OCI-M1 (cell line): ENCODE data around the gene CFAP77.

Experiments
- DNase-seq: peaks from one replicate; lab custom pipeline; 2025; lab: John Stamatoyannopoulos, UW

Gene CFAP77

GRCh38 chr9:132597073-132597775, 187.2 kb downstream of the CFAP77 start:
- DNase-seq = no peak

GRCh38 chr9:132600326-132600984, 190.4 kb downstream of the CFAP77 start:
- DNase-seq = no peak

GRCh38 chr9:132602207-132602606, 192.2 kb downstream of the CFAP77 start:
- no peak for DNase-seq

GRCh38 chr9:132605387-132605786, 195.4 kb downstream of the CFAP77 start:
- no peak for DNase-seq

GRCh38 chr9:132606066-132606465, 196.1 kb downstream of the CFAP77 start:
- DNase-seq = no peak

DNA sequence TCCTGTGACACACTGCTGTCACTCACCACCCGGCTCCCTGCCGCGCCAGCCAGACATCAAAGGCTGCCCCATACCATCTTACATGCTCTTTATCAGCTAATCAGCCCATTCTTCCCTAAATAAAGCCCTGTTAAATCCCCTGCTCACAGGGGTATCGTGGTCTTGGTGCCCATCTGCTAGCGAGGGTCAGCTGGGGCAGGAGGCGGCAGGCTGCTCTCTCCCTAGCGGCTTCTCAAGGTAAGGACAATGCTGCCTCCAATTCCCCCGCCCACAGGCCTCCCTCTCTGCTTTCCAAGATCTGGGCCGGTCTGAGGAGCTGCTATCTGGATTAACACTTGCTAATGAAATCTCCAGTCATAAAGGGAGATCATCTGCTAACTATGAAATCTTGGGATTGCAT, 199.2 kb downstream of the CFAP77 start:
- DNase-seq = no peak

DNA sequence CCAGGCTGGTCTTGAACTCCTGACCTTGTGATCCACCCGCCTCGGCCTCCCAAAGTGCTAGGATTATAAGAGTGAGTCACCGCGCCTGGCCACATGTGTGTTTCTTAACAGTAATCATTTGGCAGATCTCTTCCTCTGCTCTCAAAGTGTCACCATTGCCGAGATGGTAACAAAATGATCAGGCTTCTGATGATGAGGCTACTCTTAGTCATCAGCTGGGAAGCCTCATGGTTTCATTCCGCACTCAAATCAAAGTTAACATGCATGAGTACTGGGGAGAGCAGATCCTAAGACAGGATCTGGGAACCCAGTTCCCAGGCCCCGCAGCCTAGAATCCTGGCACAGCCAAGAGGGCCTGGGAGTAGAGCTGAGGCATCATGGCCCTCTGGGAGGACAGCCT, 199.8 kb downstream of the CFAP77 start:
- DNase-seq = no peak

DNA sequence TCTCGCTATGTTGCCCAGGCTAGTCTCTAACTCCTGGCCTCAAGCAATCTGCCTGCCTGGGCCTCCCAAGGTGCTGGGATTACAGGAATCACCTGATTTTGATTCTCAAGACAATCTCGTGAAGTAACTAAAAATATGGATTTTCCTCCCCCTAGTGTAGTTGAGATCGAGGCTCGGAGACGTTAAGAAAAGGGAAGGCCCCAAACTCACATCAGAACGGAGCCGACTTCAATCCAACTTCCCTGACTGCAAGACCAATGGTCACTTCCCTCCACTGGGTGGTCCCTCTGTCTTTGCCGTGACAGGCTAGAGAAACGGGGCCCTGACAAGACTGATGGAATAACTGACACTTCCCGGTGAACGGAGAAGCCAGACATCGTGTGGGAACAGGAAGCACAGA, 200.7 kb downstream of the CFAP77 start:
- DNase-seq = no peak

DNA sequence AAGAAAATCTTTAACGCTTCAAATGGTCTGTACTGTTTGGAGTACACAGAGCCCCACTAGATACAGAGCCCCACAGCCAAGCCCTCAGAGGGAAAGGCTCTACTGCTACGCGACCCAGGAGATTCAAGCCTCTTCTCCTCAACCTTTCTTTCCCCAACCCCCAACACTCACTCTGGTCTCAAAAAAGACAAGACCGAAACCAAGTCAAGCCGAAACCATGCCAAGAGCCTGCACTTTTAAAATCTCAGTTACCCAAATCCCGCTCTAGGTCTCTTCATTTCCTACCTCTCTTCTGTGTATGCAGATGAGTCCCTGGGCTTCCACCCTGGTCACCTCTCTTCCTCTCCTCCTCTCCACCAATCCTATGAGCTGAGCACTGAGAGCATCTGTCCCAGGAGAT, 204.3 kb downstream of the CFAP77 start:
- no peak for DNase-seq

DNA sequence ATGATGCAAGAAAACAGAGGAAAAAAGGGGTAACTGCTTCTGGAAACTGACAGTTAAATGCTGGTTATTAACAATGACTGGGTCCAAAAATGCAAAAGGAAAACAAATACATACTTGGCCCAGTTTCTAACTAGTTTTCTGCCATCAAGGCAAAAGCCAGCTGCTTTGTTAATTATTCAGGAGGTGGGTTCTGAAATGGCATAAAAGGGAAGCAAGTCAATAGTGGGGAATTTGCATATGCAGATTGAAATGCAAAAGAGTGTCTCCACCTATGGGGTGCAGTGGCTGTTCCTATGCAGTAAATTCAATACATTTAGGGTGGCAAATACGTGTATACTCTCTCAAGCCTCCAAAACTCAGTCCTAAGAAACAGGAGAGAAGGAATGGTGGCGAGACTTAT, 205.8 kb downstream of the CFAP77 start:
- DNase-seq = no peak

DNA sequence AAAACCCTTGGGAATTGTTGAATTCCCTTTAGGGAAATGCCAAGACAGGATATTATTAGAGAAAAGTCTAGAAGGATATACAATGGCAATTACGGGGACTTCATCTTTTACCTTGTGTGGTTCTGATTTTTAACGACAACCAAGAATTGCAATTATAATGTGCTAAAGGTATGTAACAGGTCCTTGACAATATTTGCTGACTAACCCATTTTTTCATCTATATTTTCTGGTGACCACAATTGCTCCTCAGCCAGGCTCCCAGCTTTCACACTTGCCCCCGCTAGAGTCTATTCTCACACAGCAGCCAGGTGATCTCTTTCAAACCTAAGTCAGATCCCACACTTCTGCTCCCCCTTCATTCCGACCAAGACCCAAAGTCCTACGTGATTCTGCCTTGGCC, 206.7 kb downstream of the CFAP77 start:
- no peak for DNase-seq

DNA sequence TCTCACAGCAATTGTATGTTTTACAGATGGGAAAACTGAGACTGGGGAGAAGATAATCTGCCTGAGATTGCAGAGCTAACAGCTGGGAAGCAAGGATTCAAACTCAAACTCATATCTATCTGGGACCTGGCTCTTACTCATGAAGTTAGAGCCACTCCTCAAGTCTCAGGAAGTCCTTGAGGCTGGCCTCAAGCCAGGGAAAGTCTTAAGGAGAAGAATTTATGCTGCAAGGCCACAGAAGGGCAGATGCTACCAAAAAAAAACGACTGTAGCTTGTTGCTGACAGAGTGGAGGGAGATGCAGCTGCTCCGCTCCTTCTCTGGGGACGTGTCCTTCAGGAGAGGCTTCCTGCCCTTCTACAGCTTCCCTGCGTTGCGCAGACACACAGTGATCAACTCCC, 212.1 kb downstream of the CFAP77 start:
- no peak for DNase-seq
